Measurements from ENCODE around the gene ZNF91. TPM values are rescaled to one million over a fixed set of nuclear protein-coding genes. Genes with fewer than 3 reads are reported as not detected.
"Not testable (repeated sequence)": the region's sequence is repeated elsewhere in the genome, so short reads cannot be mapped to it uniquely, and the experiment has no call there.

Gene ZNF91
- total RNA-seq, 4 donors from 2014 or later, result 11.7 to 40.4 (median 26.0) TPM

- intact Hi-C loops (cut with DNase I), result no loop called here
- H3K27ac ChIP-seq, result no peak overlapping the region
- peaks cover 17 to 99% (median 19%) of the 10 kb centered on the region in 3 donors for H3K36me3 ChIP-seq
- DNase-seq, result no peak
- TF ChIP-seq POLR2A (IDR thresholded peaks at IDR 0.05), result no peak
- TF ChIP-seq, protein P1, sequence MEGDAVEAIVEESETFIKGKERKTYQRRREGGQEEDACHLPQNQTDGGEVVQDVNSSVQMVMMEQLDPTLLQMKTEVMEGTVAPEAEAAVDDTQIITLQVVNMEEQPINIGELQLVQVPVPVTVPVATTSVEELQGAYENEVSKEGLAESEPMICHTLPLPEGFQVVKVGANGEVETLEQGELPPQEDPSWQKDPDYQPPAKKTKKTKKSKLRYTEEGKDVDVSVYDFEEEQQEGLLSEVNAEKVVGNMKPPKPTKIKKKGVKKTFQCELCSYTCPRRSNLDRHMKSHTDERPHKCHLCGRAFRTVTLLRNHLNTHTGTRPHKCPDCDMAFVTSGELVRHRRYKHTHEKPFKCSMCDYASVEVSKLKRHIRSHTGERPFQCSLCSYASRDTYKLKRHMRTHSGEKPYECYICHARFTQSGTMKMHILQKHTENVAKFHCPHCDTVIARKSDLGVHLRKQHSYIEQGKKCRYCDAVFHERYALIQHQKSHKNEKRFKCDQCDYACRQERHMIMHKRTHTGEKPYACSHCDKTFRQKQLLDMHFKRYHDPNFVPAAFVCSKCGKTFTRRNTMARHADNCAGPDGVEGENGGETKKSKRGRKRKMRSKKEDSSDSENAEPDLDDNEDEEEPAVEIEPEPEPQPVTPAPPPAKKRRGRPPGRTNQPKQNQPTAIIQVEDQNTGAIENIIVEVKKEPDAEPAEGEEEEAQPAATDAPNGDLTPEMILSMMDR (IDR thresholded peaks at IDR 0.05), result no peak
- no peak overlapping the region for H3K4me3 ChIP-seq
- peaks cover 0 to 13% (median 0%) of the 10 kb centered on the region in 3 donors for H3K4me1 ChIP-seq
- H3K9me3 ChIP-seq, result peaks cover 5 to 100% (median 65%) of the 10 kb centered on the region in 3 donors
- no peaks in the 10 kb centered on the region for H3K27me3 ChIP-seq
Observed at GRCh38 chr19:23381114-23381513, 14.2 kb downstream of the ZNF91 start.

GRCh38 chr19:23379671-23380070, 15.6 kb downstream of the ZNF91 start:
- H3K27ac ChIP-seq; H3K27me3 ChIP-seq; DNase-seq; intact Hi-C loops (cut with DNase I); H3K4me3 ChIP-seq: not testable (repeated sequence)
- peaks cover 5 to 100% (median 68%) of the 10 kb centered on the region in 3 donors for H3K9me3 ChIP-seq
- H3K36me3 ChIP-seq, result peaks cover 17 to 99% (median 17%) of the 10 kb centered on the region in 3 donors
- 92 to 96% methylated on average over 4 of the region's 4 CpGs for WGBS, 2 donors
- peaks cover 0 to 13% (median 0%) of the 10 kb centered on the region in 3 donors for H3K4me1 ChIP-seq

GRCh38 chr19:23378948-23379347, 16.3 kb downstream of the ZNF91 start:
- no peak for DNase-seq
- Histone ChIP-seq H3K9me3 (peaks cover 5 to 99% (median 61%) of the 10 kb centered on the region in 3 donors), H3K4me3 (no peak overlapping the region), H3K27ac (no peak overlapping the region), H3K36me3 (peaks cover 10 to 99% (median 13%) of the 10 kb centered on the region in 3 donors), H3K4me1 (peaks cover 0 to 13% (median 0%) of the 10 kb centered on the region in 3 donors), H3K27me3 (no peaks in the 10 kb centered on the region)
- intact Hi-C loops (cut with DNase I), result no loop called here
- 50 to 78% methylated on average over 1 of the region's 1 CpG for WGBS, 2 donors
- TF ChIP-seq, protein P1 (IDR thresholded peaks at IDR 0.05), result no peak
- no peak for TF ChIP-seq POLR2A (IDR thresholded peaks at IDR 0.05)

DNA sequence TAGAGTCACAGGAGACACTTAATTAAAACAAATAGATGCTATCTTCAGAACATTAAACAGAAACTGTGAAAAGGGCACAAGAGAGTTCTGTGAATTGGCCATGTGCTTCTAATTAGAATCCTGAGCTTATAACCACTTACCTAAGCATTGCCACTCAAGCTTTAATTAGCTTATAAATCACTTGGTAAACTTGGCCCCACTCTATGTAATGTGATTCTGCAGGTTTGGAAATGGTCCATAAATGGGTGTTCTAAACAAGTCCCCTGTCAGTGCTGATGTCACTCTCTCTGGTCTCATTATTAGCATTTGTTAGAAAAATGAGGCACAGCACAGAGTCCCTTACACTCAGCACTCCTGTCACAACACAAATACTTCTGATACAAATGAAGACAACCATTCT, 18.0 kb downstream of the ZNF91 start:
- no peak overlapping the region for H3K4me3 ChIP-seq
- H3K27me3 ChIP-seq, result no peaks in the 10 kb centered on the region
- TF ChIP-seq, protein P1 (IDR thresholded peaks at IDR 0.05), result no peak
- TF ChIP-seq POLR2A (IDR thresholded peaks at IDR 0.05), result no peak
- DNase-seq, result no peak
- intact Hi-C loops (cut with DNase I), result no loop called here
- H3K27ac ChIP-seq, result no peak overlapping the region
- H3K9me3 ChIP-seq, result peaks cover 0 to 99% (median 62%) of the 10 kb centered on the region in 3 donors
- H3K4me1 ChIP-seq, result peaks cover 0 to 13% (median 0%) of the 10 kb centered on the region in 3 donors
- H3K36me3 ChIP-seq, result peaks cover 6 to 99% (median 14%) of the 10 kb centered on the region in 3 donors

GRCh38 chr19:23366437-23366836, 28.8 kb downstream of the ZNF91 start:
- Histone ChIP-seq H3K9me3 (peaks cover 0 to 92% (median 70%) of the 10 kb centered on the region in 3 donors), H3K36me3 (peaks cover 10 to 97% (median 20%) of the 10 kb centered on the region in 3 donors), H3K27me3 (no peaks in the 10 kb centered on the region), H3K4me3 (no peak overlapping the region), H3K27ac (no peak overlapping the region), H3K4me1 (no peaks in the 10 kb centered on the region)
- intact Hi-C loops (cut with DNase I), result no loop called here
- TF ChIP-seq, protein P1 (IDR thresholded peaks at IDR 0.05), result no peak
- TF ChIP-seq POLR2A (IDR thresholded peaks at IDR 0.05), result no peak
- 98% methylated on average over 4 of the region's 4 CpGs for WGBS, 2 donors
- no peak for DNase-seq

DNA sequence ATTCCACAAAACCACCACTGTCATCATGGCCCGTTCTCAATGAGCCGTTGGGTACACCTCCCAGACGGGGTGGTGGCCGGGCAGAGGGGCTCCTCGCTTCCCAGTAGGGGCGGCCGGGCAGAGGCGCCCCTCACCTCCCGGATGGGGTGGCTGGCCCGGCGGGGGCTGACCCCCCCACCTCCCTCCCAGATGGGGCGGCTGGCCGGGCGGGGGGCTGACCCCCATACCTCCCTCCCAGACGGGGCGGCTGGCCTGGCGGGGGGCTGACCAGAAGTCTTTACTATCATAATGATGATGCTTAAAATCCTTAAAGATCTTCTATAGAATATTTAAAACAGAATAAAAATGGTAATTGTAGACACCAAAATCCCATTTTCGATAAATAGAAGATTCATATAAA, 29.2 kb downstream of the ZNF91 start:
- not testable (repeated sequence) for H3K4me1 ChIP-seq, DNase-seq
- H3K36me3 ChIP-seq, result peaks cover 10 to 93% (median 19%) of the 10 kb centered on the region in 3 donors

More for the DNA sequence above, 29.2 kb downstream of the ZNF91 start:
- WGBS, 2 donors, result 93 to 100% methylated on average over 1 of the region's 18 CpGs
- H3K9me3 ChIP-seq, result peaks cover 0 to 92% (median 70%) of the 10 kb centered on the region in 3 donors
- H3K4me3 ChIP-seq; intact Hi-C loops (cut with DNase I); H3K27me3 ChIP-seq; H3K27ac ChIP-seq: not testable (repeated sequence)
